ENCODE data around the gene GPX1.

DNA sequence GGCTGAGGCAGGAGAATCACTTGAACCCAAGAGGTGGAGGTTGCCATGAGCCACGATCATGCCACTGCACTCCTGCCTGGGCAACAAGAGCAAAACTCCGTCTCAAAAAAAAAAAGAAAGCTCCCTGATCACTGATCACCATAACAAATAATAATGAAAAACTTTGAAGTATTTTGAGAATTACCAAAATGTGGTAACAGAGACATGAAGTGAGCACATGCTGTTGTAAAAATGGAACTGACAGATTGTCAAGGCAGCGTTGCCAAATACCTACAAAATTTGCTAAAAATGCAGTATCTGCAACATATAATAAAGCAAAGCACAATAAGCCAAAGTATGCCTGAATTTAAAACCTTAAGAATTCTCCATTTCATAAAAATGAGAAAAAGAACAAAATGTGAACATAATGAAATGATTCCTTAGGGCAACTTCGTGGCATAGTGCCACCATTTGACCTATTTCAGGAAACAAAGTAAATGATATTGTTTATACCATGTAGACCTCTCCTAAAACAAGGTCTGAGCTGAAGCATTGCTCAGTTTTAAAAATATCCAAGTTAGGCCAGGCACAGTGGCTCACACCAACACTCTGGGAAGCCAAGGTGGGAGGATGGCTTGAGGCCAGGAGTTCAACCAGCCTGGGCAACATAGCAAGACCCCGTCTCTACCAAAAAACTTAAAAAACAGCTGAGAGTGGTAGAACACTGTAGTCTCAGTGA is 24.1 kb downstream of the GPX1 start:
- TF ChIP-seq, protein P1, sequence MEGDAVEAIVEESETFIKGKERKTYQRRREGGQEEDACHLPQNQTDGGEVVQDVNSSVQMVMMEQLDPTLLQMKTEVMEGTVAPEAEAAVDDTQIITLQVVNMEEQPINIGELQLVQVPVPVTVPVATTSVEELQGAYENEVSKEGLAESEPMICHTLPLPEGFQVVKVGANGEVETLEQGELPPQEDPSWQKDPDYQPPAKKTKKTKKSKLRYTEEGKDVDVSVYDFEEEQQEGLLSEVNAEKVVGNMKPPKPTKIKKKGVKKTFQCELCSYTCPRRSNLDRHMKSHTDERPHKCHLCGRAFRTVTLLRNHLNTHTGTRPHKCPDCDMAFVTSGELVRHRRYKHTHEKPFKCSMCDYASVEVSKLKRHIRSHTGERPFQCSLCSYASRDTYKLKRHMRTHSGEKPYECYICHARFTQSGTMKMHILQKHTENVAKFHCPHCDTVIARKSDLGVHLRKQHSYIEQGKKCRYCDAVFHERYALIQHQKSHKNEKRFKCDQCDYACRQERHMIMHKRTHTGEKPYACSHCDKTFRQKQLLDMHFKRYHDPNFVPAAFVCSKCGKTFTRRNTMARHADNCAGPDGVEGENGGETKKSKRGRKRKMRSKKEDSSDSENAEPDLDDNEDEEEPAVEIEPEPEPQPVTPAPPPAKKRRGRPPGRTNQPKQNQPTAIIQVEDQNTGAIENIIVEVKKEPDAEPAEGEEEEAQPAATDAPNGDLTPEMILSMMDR (IDR thresholded peaks at IDR 0.05), result no peak
- no peak for TF ChIP-seq POLR2A (IDR thresholded peaks at IDR 0.05)

All from testis (tissue), 2 donors.